ENCODE results near the gene TBCA.

DNA sequence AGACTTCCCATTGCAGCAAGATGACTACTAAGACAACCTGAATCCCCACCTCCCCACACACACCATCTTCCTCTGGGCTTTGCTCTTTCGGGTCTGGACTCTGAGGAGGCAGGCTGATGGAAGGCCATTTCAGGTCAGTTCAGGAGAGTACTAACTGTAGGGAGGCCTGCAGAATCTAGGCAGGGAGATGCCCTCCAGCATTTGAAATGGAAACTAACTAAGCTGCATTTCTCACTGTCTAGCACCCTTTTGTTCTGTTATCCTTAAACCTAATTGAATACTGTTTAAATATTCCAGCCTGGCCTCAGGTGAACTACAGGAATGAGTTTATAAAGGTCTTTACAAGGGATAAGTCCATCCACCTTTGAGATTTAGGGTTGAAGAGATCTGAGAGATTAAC, 4.9 kb upstream of the TBCA start:
- TF ChIP-seq CTCF (IDR thresholded peaks at IDR 0.05) (no peak), POLR2AphosphoS5 (IDR thresholded peaks at IDR 0.05) (no peak), EP300 (IDR thresholded peaks at IDR 0.05) (no peak), POLR2A (IDR thresholded peaks at IDR 0.05) (no peak)
